Measurements from ENCODE around the gene SPAG16. TPM values are rescaled to one million over a fixed set of nuclear protein-coding genes. Genes with fewer than 3 reads are reported as not detected.

Gene SPAG16
- polyA plus RNA-seq, 1 of the 3 experiments (the other 2 are of a cell fraction), result 29.5 TPM

DNA sequence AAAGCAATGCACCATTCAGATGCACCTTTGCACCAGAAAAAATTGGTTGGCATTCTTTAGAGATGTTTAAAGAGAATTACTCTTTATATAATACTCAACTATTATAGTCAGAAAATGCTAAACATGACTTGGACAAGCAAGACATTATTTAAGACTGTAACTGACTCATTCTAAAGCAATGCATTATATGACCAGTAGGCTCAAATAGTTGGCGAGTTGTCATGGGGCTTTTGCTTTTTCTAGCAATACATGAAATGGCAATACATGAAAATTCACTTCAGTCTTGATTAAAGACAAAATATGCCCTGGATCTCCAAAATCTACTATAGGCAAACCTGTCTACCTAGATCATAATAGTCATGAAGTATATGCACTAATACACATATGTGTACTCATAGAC is 909.7 kb downstream of the SPAG16 start:
- DNase-seq, result no peak
- POLR2A ChIA-PET, result no interaction called here
- TF ChIP-seq JUND (IDR thresholded peaks at IDR 0.05), result peak; percentile 70
- no peak for TF ChIP-seq RAD21 (IDR thresholded peaks at IDR 0.05; ENCODE audit: low read length)
- TF ChIP-seq, protein P1, sequence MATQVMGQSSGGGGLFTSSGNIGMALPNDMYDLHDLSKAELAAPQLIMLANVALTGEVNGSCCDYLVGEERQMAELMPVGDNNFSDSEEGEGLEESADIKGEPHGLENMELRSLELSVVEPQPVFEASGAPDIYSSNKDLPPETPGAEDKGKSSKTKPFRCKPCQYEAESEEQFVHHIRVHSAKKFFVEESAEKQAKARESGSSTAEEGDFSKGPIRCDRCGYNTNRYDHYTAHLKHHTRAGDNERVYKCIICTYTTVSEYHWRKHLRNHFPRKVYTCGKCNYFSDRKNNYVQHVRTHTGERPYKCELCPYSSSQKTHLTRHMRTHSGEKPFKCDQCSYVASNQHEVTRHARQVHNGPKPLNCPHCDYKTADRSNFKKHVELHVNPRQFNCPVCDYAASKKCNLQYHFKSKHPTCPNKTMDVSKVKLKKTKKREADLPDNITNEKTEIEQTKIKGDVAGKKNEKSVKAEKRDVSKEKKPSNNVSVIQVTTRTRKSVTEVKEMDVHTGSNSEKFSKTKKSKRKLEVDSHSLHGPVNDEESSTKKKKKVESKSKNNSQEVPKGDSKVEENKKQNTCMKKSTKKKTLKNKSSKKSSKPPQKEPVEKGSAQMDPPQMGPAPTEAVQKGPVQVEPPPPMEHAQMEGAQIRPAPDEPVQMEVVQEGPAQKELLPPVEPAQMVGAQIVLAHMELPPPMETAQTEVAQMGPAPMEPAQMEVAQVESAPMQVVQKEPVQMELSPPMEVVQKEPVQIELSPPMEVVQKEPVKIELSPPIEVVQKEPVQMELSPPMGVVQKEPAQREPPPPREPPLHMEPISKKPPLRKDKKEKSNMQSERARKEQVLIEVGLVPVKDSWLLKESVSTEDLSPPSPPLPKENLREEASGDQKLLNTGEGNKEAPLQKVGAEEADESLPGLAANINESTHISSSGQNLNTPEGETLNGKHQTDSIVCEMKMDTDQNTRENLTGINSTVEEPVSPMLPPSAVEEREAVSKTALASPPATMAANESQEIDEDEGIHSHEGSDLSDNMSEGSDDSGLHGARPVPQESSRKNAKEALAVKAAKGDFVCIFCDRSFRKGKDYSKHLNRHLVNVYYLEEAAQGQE (IDR thresholded peaks at IDR 0.05; ENCODE audit: low read depth, low read length), result no peak
- TF ChIP-seq, protein P2, sequence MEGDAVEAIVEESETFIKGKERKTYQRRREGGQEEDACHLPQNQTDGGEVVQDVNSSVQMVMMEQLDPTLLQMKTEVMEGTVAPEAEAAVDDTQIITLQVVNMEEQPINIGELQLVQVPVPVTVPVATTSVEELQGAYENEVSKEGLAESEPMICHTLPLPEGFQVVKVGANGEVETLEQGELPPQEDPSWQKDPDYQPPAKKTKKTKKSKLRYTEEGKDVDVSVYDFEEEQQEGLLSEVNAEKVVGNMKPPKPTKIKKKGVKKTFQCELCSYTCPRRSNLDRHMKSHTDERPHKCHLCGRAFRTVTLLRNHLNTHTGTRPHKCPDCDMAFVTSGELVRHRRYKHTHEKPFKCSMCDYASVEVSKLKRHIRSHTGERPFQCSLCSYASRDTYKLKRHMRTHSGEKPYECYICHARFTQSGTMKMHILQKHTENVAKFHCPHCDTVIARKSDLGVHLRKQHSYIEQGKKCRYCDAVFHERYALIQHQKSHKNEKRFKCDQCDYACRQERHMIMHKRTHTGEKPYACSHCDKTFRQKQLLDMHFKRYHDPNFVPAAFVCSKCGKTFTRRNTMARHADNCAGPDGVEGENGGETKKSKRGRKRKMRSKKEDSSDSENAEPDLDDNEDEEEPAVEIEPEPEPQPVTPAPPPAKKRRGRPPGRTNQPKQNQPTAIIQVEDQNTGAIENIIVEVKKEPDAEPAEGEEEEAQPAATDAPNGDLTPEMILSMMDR (IDR thresholded peaks at IDR 0.05), result peak; percentile 31; the same call in 1 of the 2 replicates
- TF ChIP-seq CHD2 (IDR thresholded peaks at IDR 0.05; ENCODE audit: low read length, partially characterized antibody), result no peak
- TF ChIP-seq, protein P3, sequence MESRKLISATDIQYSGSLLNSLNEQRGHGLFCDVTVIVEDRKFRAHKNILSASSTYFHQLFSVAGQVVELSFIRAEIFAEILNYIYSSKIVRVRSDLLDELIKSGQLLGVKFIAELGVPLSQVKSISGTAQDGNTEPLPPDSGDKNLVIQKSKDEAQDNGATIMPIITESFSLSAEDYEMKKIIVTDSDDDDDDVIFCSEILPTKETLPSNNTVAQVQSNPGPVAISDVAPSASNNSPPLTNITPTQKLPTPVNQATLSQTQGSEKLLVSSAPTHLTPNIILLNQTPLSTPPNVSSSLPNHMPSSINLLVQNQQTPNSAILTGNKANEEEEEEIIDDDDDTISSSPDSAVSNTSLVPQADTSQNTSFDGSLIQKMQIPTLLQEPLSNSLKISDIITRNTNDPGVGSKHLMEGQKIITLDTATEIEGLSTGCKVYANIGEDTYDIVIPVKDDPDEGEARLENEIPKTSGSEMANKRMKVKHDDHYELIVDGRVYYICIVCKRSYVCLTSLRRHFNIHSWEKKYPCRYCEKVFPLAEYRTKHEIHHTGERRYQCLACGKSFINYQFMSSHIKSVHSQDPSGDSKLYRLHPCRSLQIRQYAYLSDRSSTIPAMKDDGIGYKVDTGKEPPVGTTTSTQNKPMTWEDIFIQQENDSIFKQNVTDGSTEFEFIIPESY (IDR thresholded peaks at IDR 0.05; ENCODE audit: borderline replicate concordance, low read depth), result no peak
- no peak for TF ChIP-seq TAF1 (IDR thresholded peaks at IDR 0.05; ENCODE audit: borderline replicate concordance, low read depth, low read length)
- 0 out of 2 replicates have a peak, but pooled peaks have one; percentile 44 for TF ChIP-seq TEAD4 (IDR thresholded peaks at IDR 0.05; ENCODE audit: borderline replicate concordance, insufficient read depth)
- no peak for TF ChIP-seq MEF2A (IDR thresholded peaks at IDR 0.05; ENCODE audit: borderline replicate concordance, low read depth)
- TF ChIP-seq RCOR1 (IDR thresholded peaks at IDR 0.05; ENCODE audit: low read length), result no peak
- TF ChIP-seq NRF1 (IDR thresholded peaks at IDR 0.05; ENCODE audit: low read depth, low read length), result no peak
- peak; percentile 53; the same call in 1 of the 2 replicates for TF ChIP-seq NFIC (IDR thresholded peaks at IDR 0.05; ENCODE audit: borderline replicate concordance)
- peak; percentile 69; the same call in 1 of the 2 replicates for TF ChIP-seq FOSL2 (IDR thresholded peaks at IDR 0.05; ENCODE audit: borderline replicate concordance, low read depth)
- no peak for TF ChIP-seq FOXM1 (IDR thresholded peaks at IDR 0.05; ENCODE audit: low read depth)
- no peak for TF ChIP-seq YY1 (IDR thresholded peaks at IDR 0.05; ENCODE audit: low read depth)
- TF ChIP-seq, protein P4, sequence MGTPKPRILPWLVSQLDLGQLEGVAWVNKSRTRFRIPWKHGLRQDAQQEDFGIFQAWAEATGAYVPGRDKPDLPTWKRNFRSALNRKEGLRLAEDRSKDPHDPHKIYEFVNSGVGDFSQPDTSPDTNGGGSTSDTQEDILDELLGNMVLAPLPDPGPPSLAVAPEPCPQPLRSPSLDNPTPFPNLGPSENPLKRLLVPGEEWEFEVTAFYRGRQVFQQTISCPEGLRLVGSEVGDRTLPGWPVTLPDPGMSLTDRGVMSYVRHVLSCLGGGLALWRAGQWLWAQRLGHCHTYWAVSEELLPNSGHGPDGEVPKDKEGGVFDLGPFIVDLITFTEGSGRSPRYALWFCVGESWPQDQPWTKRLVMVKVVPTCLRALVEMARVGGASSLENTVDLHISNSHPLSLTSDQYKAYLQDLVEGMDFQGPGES (IDR thresholded peaks at IDR 0.05; ENCODE audit: low read depth, low read length), result no peak
- TF ChIP-seq TCF12 (IDR thresholded peaks at IDR 0.05), result peak; percentile 39; the same call in 1 of the 2 replicates
- TF ChIP-seq FOXJ3 (CRISPR knock-in tag; IDR thresholded peaks at IDR 0.05), result no peak
- TF ChIP-seq ELF1 (IDR thresholded peaks at IDR 0.05), result no peak
- TF ChIP-seq, protein P5, sequence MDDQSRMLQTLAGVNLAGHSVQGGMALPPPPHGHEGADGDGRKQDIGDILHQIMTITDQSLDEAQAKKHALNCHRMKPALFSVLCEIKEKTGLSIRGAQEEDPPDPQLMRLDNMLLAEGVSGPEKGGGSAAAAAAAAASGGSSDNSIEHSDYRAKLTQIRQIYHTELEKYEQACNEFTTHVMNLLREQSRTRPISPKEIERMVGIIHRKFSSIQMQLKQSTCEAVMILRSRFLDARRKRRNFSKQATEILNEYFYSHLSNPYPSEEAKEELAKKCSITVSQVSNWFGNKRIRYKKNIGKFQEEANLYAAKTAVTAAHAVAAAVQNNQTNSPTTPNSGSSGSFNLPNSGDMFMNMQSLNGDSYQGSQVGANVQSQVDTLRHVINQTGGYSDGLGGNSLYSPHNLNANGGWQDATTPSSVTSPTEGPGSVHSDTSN (IDR thresholded peaks at IDR 0.05), result peak; percentile 43
- no peak for TF ChIP-seq GATA2 (CRISPR knock-in tag; IDR thresholded peaks at IDR 0.05)
- TF ChIP-seq, protein P6, sequence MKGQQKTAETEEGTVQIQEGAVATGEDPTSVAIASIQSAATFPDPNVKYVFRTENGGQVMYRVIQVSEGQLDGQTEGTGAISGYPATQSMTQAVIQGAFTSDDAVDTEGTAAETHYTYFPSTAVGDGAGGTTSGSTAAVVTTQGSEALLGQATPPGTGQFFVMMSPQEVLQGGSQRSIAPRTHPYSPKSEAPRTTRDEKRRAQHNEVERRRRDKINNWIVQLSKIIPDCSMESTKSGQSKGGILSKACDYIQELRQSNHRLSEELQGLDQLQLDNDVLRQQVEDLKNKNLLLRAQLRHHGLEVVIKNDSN (IDR thresholded peaks at IDR 0.05; ENCODE audit: borderline replicate concordance, low read depth), result no peak
- TF ChIP-seq GABPA (IDR thresholded peaks at IDR 0.05; ENCODE audit: low read depth), result no peak
- TF ChIP-seq EZH2phosphoT487 (IDR thresholded peaks at IDR 0.05; ENCODE audit: borderline replicate concordance, low read depth), result no peak

More for the DNA sequence above, 909.7 kb downstream of the SPAG16 start:
- CTCF ChIA-PET, result no interaction called here
- no peaks in the 10 kb centered on the region for H3K27me3 ChIP-seq (ENCODE audit: insufficient read depth)
- no peaks in the 10 kb centered on the region for H3K9me2 ChIP-seq
- no peaks in the 10 kb centered on the region for H3K79me2 ChIP-seq (ENCODE audit: insufficient read depth)
- H2AFZ ChIP-seq (ENCODE audit: low read depth), result peak overlapping the region; percentile 2; the same call in 1 of the 2 replicates
- H3K4me3 ChIP-seq (ENCODE audit: low read depth in 2 of 2, low read length in 1 of 2), result no peak overlapping the region; a peak in 1 of 4 replicates
- H3K36me3 ChIP-seq (replicated peaks in 1 of 2; ENCODE audit: control insufficient read depth in 1 of 2, insufficient read depth in 2 of 2, low read length in 1 of 2), result no peaks in the 10 kb centered on the region
- no peaks in the 10 kb centered on the region for H3K9me3 ChIP-seq
- H3F3A ChIP-seq (replicated peaks; ENCODE audit: insufficient read depth), result peaks cover 5% of the 10 kb centered on the region
- H3K4me1 ChIP-seq (ENCODE audit: control insufficient read depth in 1 of 2, insufficient read depth in 2 of 2, low read depth in 1 of 2, low read length in 1 of 2), result peaks cover 0 to 7% of the 10 kb centered on the region in 2 experiments; a peak in 2 of 4 replicates
- WGBS (ENCODE audit: low lambda C conversion rate), result 29% methylated on average over 1 of the region's 1 CpG
- no peaks in the 10 kb centered on the region for H4K20me1 ChIP-seq (ENCODE audit: insufficient read depth)
- 0 out of 2 replicates have a peak overlapping the region, but pooled peaks have one; percentile 1 for H3K4me2 ChIP-seq
- H3K27ac ChIP-seq (ENCODE audit: low read depth in 2 of 2, low read length in 1 of 2), result peak overlapping the region in 1 of 2 experiments; percentile 44; a peak in 3 of 4 replicates
- H3K9ac ChIP-seq, result no peak overlapping the region
